ENCODE measurements around the gene CHRD. TPM values are rescaled to one million over a fixed set of nuclear protein-coding genes. Genes with fewer than 3 reads are reported as not detected.

Gene CHRD
- total and polyA plus RNA-seq, 9 of the 15 experiments (the other 6 are each of a cell fraction or from before 2014, with no cell fraction given): 0.11 to 1.3 (median 0.59) TPM; not detected in 3

DNA sequence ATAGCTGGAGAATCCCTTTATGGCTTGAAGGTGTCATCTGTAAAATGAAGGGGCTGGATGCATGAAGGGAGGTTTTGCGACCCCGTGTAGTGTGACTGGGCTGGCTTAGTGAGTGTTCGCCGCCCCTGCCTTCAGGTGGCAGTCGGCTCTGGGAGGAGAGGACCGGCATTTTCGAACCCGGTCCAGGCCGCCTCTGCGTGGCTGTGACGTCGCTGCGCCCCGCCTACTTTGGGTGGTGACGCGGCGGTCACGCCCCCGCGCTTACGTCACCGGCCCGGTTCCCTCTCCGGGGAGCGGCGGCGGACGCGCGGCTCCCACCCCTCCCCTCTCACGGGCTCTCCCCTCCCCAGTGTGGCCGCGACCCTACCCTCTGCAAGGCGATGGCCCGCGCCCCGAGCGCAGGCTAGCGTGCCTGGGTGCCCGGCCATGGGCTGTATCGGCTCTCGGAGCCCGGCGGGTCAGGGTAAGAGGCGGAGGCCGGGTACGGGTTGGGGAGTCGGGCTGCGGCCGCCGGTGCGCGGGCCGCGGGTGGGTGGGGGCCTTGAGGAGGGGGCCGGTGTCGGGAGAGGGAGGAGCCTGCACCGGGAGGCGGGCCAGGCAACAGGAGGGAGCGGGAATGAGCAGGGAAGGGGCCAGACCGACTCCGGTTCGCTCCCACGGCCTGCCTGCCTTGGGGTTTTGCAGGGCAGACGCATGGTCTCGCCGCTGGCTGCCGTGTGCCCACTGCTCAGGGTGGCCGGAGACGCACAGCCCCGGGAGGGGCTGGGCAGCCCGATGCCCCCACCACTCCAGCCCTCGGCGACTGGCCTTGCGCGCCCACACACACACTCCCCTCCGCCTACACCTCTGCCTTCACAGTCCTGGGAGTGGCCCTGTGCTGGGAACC lies 44.0 kb upstream of the CHRD start (continued):
- TF ChIP-seq, protein P1, sequence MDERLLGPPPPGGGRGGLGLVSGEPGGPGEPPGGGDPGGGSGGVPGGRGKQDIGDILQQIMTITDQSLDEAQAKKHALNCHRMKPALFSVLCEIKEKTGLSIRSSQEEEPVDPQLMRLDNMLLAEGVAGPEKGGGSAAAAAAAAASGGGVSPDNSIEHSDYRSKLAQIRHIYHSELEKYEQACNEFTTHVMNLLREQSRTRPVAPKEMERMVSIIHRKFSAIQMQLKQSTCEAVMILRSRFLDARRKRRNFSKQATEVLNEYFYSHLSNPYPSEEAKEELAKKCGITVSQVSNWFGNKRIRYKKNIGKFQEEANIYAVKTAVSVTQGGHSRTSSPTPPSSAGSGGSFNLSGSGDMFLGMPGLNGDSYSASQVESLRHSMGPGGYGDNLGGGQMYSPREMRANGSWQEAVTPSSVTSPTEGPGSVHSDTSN (CRISPR knock-in tag; IDR thresholded peaks at IDR 0.05; ENCODE audit: low read depth): no peak
- TF ChIP-seq, protein P1 (tag; conservative IDR thresholded peaks at IDR 0.05; ENCODE audit: low read depth): no peak
- TF ChIP-seq ZNF121 (CRISPR knock-in tag; conservative IDR thresholded peaks at IDR 0.05): no peak
- TF ChIP-seq PRPF4 (IDR thresholded peaks at IDR 0.05; ENCODE audit: insufficient read depth, low read depth, low read length, poor library complexity, severe bottlenecking): no peak
- TF ChIP-seq SETDB1 (IDR thresholded peaks at IDR 0.05; ENCODE audit: low read length): no peak
- no peak for TF ChIP-seq BRCA1 (IDR thresholded peaks at IDR 0.05)
- no peak for TF ChIP-seq BRCA1 (CRISPR knock-in tag; IDR thresholded peaks at IDR 0.05)
- TF ChIP-seq SAFB (IDR thresholded peaks at IDR 0.05; ENCODE audit: borderline replicate concordance, low read depth, low read length): no peak
- TF ChIP-seq TCFL5 (CRISPR knock-in tag; conservative IDR thresholded peaks at IDR 0.05): no peak
- no peak for TF ChIP-seq ZNF224 (CRISPR knock-in tag; IDR thresholded peaks at IDR 0.05)
- TF ChIP-seq, protein P2, sequence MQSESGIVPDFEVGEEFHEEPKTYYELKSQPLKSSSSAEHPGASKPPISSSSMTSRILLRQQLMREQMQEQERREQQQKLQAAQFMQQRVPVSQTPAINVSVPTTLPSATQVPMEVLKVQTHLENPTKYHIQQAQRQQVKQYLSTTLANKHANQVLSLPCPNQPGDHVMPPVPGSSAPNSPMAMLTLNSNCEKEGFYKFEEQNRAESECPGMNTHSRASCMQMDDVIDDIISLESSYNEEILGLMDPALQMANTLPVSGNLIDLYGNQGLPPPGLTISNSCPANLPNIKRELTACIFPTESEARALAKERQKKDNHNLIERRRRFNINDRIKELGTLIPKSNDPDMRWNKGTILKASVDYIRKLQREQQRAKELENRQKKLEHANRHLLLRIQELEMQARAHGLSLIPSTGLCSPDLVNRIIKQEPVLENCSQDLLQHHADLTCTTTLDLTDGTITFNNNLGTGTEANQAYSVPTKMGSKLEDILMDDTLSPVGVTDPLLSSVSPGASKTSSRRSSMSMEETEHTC (IDR thresholded peaks at IDR 0.05): no peak
- no peak for TF ChIP-seq CBFB (CRISPR knock-in tag; IDR thresholded peaks at IDR 0.05)
- TF ChIP-seq, protein P3, sequence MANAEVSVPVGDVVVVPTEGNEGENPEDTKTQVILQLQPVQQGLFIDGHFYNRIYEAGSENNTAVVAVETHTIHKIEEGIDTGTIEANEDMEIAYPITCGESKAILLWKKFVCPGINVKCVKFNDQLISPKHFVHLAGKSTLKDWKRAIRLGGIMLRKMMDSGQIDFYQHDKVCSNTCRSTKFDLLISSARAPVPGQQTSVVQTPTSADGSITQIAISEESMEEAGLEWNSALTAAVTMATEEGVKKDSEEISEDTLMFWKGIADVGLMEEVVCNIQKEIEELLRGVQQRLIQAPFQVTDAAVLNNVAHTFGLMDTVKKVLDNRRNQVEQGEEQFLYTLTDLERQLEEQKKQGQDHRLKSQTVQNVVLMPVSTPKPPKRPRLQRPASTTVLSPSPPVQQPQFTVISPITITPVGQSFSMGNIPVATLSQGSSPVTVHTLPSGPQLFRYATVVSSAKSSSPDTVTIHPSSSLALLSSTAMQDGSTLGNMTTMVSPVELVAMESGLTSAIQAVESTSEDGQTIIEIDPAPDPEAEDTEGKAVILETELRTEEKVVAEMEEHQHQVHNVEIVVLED (CRISPR knock-in tag; IDR thresholded peaks at IDR 0.05): no peak
- TF ChIP-seq RAD51 (IDR thresholded peaks at IDR 0.05; ENCODE audit: borderline replicate concordance, low read depth): peak; percentile 47; the same call in 1 of the 2 replicates
- TF ChIP-seq FOSL1 (tag; conservative IDR thresholded peaks at IDR 0.05): no peak
- no peak for TF ChIP-seq ZNF695 (CRISPR knock-in tag; IDR thresholded peaks at IDR 0.05)
- no peak for TF ChIP-seq ZNF347 (CRISPR knock-in tag; IDR thresholded peaks at IDR 0.05; ENCODE audit: low read depth)
- TF ChIP-seq ILF3 (IDR thresholded peaks at IDR 0.05; ENCODE audit: borderline replicate concordance): no peak

Data from K562 (cell line).